TTC549 (cell line): Measurements from ENCODE around the gene SGSH.

Experiments used
- FAIRE-seq: peaks from 2 replicates; lab custom pipeline; 2012; peaks lifted over from hg19 to GRCh38; lab: Jason Lieb, UNC

SGSH gene

DNA sequence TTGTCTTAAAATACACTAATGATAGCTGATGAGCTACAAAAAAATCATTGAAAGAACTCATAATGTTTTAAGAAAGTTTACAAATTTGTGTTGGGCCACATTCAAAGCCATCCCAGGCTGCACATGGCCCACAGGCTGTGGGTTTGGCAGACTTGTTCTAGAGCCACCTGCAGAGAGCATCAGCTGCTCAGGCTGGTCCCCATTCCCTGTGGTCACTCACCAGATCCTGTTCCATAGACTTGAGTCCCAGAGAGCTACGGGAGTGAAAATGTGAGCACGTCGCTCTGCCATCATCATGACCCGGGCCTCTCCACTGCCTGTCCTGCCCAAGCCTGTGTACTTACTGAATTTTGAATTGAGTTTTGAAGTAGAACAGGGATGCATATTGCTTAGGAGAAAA lies 7.0 kb upstream of the SGSH start:
- FAIRE-seq, result no peak

DNA sequence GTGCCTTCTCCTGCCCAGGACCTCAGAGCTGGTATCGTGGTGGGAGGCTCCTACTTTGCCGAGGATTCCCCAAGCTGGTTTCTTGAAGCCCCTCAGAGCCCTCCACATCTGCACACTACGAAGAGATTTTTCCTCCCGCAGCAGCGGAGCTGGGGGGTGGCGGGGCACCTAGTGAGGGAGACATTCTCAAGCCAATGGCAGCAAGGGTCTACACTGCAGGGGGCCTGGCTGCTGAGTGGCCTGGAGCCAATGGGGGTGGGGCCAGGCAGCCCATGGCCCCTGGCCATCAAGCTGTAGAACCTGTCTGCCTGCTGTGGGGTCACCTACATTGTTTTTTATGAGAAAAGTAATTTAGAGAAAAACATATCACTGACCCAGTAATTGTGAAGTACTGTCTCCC lies 5.1 kb upstream of the SGSH start:
- FAIRE-seq, result no peak

DNA sequence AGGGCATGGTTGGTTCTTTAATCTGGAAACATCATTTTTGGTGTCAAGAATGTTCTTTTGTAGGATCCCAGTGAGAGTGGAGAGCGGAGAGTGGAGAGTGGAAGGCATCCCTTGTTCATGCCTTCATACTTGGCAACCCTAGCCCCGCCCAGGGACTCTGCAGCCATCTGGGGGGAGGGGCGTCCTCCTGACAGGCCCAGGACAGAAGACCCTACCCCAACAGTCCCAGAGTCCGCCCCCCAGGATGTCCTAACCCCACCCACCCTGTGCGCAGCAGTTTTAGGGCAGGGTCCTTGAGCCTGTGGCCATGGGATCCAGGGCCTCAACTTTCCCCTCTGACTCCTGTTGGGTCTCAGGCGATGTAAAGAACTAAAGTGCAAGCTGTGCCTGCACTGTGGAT lies 4.5 kb upstream of the SGSH start:
- no peak for FAIRE-seq

DNA sequence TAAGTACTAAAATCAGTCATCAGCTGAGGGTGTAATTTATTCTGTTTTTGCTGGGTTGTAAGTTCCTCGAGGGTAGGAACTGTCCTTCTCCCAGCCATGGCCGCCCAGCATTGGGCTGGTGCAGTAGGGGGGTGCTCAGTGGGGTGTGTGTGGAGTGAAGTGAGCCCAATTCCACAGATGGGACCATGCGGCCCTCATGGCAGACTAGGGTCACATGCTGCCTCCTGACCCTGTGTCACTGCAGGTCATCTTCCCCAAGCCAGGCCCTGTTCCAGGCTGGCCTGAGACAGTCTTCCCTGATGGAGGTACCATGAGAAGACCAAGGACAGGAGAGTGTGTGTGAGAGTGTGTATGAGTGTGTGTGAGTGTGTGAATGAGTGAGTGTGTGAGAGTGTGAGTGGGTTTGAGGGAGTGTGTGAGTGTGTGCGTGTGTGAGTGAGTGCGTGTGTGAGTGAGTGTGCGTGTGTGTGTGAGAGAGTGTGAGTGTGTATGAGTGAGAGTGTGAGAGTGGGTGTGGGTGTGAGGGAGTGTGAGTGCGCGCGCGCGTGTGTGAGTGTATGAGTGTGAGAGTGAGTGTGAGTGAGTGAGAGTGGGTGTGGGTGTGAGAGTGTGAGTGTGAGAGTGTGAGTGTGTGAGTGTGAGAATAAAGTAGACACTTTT lies 3.8 kb upstream of the SGSH start:
- FAIRE-seq, result no peak

DNA sequence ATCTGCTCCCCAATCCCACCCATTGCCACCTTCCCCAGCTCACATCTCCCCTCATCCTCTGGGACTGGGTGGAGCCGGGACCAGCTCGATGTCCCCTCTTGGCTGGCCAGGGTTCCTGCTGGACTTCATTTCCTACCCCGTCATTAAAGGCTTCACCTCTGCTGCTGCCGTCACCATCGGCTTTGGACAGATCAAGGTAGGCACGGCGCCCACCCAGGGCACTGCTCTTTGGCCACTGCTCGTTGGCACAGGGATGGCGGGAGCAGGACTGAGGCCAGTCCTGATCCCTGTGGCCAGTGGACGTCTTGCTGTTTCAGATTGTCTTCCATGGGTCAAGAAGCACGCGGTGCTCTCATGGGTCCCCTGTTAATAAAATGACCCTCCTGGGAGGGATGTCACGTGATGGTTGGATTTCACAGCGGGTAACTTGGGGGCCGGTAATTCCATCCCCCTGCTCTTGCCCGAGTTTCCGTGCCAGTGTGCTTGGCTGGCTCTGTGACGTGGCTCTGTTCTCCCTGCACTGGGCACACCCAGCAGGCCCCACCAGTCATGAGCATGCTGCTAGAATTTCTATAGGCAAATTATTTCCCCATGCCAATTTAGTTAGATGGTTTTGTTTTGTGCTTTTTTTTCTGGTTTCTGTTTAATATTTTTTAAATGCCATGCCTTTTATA lies 3.1 kb upstream of the SGSH start:
- FAIRE-seq, result no peak

DNA sequence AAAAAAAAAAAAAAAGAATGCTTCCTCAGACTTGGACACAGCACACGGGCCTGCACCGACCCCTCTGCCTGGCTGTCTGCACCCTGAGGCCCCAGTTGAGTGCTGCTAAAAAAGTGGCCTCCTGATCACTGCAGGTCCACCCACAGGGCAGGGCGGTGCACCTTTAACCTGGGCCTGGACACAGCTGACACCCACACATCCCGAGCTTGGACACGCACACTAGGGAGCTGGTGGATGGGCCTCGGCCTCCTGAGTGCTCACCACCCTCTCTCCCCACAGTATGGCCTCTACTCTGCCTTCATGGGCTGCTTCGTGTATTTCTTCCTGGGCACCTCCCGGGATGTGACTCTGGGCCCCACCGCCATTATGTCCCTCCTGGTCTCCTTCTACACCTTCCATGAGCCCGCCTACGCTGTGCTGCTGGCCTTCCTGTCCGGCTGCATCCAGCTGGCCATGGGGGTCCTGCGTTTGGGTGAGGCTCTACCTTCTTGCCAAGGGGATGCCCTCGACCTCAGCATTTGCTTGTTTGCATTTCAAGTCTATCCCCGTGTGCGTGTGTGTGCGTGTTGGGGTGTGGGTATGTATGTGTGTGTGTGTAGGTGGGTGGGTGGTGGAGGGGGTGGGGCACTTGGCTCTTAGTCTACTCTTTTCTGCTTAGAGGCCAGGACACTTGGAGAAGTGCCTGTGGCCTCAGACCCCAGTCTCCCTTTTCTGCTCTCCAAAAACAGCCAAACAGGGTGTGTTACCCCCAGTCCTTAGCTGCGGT lies 2.4 kb upstream of the SGSH start:
- FAIRE-seq, result no peak

DNA sequence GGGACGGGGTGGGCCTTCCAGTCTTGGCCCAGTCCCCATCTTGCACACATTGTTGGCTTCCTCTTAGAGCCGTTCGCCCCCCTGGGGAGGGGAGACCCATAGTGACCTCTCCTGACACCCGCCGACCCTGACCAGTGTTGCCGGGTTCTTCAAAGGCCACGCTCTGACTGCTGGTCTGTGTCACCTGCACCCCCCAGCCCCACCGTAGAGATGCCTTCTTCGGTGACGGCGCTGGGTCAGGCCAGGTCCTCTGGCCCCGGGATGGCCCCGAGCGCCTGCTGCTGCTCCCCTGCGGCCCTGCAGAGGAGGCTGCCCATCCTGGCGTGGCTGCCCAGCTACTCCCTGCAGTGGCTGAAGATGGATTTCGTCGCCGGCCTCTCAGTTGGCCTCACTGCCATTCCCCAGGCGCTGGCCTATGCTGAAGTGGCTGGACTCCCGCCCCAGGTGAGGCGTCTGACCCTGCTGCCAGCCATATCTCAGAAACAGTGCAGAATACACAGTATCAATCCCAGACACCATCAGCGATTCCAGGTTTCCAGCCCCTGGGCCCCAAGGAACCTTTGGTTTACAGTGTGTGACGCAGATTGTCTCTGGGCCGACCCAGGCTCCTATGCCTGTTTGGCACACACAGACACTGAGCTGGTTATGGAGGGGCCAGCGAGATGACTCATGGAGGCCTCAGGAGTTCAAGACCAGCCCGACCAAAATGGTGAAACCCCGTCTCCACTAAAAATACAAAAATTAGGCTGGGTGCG lies 1.4 kb upstream of the SGSH start:
- no peak for FAIRE-seq

DNA sequence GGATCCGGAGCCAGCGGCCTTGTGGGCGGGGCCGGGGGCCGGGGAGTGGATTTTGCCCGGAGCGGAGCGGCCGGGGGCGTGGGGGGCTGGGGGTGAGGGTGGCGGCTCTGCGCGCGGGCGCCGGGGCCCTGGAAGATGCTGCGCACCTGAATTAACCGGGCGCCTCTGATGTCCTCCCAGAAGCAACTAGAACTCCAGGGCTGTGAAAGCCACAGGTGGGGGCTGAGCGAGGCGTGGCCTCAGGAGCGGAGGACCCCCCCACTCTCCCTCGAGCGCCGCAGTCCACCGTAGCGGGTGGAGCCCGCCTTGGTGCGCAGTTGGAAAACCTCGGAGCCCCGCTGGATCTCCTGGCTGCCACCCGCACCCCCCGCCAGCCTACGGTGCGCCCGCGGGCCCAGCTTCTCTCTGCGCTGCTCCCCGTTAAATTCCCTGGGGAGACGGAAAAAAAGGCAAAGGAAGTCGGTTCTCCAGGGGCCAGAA lies 643 bp upstream of the SGSH start:
- FAIRE-seq, result no peak

DNA sequence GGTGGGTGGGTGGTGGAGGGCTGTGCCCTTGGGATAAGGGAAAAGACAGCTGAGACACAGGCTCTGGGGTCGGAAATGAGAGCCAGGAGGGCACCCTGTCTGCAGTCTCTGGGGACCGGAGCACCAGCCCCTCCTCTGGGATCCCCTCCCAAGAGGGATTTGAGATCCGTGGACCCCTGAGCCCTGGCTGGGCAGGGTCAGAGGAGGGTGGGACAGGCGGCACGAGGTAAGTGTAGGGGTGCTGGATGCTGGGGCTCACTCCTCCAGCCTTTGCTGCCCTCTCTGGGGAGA lies 425 bp downstream of the SGSH start:
- no peak for FAIRE-seq

DNA sequence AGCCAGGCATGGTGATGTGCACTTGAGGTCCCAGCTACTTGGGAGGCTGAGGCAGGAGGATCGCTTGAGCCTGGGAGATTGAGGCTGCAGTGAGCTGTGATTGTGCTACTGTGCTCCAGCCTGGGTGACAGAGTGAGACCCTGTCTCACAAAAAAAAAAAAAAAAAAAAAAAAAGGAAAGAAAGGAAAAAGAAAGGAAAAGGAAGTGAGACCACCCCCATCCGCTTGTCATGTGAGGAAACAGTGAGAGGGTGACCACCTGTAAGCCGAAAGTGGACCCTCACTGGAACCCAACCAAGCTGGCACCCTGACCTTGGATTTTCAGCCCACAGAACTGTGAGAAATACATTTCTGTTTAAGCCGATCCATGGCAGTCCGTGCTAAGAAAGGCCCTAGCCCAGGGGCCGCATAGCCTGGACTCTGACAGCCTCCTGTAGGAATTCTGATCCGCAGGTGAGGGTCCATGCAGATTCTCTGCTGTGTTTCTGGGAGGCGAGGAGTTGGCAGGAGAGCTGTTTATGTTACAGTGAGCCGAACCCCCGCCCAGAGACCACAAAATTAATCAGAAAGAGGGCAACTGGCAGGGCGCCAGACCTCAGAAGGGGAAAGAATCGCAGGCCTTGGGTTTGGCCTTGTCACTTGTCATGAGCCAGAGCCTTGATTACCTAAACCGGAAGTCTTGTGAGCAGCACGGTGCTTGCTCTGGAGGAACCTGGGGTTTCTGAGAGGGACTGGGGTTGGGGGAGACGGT lies 945 bp downstream of the SGSH start:
- no peak for FAIRE-seq

DNA sequence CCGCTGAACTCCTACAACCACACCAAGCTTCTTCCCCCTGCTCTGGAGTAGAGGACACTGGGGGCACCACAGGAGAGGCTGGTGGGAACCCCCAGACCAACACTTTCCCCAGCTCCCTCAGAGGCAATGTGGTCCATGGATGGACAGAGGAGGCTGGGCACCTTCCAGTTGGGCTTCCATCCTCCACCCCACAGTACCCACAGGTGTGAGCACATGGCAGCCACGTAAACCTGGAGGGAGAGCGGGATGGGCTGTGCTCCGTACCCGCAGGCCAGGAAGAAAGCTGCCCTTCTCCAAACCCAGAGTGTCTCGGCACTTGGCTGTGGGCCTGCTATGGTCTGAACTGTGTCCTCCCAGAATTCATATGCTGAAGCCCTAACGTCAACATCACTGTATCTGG lies 1.7 kb downstream of the SGSH start:
- FAIRE-seq, result no peak

DNA sequence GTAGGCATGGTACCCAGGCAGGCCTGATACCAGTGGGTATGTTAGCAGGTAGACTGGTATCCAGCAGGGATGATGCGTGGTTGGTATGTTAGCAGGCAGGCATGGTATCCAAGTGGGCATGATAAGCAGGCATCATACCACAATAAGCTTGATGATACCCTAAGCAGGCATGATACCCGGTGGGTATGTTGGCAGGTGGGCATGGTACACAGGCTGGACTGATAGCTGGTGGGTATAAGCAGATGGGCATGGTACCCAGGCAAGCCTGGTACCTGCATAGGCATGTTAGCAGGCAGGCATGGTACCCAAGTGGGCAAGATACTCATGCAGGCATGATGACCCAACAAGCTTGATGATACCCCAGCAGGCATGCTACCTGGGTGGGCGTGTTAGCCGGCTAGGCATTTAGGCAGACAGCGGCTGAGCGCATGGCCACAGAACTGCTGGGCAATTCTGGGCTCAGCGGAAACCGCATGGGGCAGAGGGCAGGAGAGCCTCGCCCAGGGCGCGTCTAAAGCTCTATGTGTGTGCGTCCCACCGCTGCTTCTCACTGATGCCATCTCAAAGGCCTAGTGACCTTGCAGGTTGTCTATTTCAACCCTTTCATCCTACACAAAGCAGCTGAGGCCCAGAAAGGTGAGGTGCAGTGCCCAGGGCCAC lies 2.3 kb downstream of the SGSH start:
- no peak for FAIRE-seq

DNA sequence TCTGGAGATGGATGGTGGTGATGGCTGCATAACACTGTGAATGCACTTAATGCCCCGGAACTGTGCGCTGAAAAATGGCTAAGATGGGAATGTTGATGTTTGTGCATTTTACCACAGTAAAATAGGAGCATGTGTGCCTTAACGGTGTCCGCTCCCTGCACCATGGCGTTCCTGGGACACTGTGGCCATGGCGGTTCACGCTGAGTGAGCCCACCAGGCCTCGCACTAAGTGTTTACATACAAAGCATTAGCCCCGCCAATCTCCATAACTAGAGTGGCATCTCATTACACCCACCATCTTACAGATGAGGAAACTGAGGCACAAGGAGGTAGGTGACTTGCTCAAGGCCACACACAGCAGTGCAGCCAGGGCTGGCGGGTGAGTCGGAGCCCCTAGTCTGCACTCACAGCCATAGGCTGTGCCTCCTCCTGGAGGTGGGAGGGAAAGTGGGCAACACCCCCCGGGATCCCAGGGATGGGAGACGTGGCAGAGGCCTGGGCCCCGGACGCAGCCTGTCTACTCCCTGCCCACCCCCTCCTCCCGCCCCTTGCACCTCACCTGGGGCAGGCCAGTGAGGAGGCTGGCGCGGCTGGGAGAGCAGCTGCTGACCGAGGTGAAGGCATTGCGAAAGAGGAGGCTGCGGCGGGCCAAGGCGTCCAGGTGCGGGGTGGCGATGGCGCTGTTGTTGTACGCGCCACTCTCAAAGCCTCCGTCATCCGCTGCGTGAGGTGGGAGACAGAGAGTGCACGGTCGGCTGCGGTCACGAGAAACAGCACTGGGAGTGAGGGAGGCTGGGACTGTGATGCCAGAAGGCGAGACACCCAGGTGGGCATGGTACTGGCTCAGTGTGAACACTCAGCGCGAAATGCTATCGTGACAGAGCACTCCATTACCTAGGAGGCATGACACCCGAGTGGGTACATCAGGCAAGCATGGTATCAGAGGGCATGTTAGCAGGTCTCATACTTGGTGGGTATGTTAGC lies 3.4 kb downstream of the SGSH start:
- no peak for FAIRE-seq

DNA sequence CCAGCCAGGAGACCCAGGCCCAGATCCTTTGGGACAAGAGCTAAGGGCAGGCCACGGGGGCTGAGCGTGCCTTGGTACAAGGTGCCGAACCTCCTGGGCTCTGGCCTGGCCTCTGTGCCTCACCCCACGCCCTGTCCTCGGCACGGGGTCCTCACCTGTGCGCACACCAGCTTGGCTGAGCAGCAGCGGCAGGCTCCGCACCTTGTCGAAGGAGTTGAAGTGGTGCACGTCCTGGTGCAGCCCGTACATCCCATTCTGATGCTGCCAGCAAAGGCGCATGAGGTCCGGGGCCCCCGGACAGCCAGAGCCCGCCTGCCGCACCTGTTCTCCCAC lies 5.3 kb downstream of the SGSH start:
- no peak for FAIRE-seq

DNA sequence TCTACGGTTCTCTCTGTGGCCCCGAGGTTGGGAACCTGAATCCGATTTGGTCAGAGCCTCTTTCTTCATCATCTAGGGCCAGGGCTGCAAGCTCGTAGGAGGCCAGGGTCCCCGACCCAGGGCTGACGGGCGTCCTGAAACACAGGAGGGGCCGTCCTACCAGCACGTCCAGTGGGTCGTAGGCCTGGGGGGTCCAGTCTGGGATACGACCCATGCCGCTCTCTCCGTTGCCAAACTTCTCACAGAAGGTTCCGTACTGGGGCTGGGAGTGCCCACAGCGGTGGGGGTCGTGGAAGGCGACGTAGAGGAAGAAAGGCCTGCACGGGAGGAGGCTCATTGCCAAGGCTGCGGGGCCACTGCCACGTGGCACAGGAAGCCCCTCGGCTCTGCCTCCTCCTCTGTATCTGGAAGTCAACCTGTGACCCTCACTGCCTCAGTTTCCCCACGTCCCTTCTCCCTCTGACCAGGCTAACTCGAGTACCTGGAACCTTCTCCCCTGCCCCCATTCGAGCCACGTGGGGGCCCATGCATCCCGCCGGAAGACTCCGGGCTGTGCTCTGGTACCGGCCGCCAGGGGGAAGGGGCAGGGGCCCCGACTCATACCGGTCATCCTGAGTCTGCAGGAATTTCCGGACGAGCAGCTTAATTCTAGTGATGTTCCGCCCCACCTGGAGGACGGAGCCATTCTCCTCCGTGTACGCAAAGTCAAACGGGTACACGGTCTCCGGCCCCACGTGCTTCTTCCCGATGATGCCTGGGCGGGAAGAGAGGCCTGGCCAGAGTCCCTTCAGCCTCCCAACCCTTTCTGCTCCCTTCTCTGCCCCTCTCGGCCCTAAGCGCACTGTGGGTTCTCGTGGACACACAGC lies 5.9 kb downstream of the SGSH start:
- no peak for FAIRE-seq

DNA sequence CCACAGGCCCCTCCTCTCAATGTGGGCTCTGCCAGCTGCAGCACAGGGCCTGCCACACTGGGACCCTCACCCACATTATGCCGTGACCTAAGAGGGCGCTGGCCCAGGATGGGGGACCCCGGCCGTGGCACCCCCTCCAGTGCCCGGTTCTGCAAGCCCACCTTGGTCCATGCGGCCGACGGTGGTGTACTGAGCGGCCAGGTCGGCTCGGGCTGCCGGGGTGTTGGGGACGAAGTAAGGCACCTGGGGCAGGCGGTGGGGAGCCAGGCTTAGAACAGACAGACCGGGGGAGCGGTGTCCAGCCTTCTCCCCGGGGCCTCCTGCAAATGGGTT lies 6.5 kb downstream of the SGSH start:
- no peak for FAIRE-seq

DNA sequence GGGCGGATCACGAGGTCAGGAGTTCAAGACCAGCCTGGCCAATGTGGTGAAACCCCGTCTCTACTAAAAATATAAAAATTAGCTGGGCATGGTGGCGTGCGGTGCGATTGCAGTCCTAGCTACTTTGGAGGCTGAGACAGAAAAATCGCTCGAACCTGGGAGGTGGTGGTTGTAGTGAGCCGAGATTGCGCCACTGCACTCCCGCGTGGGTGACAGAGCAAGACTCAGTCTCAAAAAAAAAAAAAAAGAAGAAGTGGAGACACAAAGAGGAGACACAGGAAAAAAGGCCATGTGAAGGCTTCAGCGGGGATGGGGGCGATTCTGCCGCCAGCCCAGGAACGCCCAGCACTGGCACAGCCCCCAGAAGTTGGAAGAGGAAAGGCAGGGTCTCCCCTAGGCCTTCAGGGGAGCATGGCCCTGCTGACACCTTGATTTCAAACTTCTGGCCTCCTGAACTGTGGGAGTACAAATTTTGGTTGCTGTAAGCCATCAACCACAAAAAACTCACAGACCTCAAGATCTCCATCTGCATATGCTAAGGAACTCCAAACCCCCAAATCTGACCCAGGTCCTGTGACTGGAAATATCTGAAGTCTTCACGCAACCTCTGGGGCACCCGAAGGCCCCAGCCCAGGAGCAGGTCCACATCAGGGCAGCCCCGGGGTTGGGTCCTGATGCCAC lies 7.0 kb downstream of the SGSH start:
- FAIRE-seq, result no peak

DNA sequence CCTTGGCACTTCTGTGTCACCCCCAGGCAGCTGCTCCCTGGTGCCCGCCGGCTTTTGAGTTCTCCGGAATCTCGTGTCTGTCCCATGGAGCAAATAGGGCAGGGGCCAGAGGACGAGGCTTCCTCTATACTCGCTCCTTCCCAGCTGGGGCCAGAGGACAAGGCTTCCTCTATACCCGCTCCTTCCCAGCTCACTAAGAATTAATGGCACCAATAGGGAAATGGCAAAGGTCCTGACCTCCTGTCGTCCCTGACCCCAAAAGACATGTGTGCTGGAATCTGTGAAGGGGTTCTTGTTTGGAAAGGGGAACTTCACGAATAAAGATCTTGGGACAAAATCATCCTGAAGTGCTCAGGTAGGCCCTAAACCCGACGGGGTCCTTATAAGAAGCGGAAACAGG lies 7.6 kb downstream of the SGSH start:
- FAIRE-seq, result no peak

DNA sequence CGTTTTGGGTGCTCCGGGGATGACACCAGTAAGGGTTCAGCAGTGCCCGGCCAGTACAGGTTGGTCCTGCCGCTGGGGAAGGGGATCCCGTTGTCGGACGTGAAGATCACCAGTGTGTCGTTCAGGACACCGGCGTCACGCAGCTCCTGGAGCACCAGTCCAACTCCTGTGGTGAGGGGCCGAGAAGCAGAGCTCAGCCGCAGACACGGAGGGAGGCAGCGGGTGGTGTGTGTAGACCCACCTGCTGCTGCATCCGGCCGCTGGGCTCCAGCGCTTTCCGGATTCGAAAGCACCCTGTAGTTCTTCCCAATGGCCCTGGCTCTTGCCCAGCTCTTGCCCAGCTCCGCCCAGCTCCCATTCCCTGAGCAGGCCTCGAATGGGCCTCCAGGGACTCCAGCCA lies 8.0 kb downstream of the SGSH start:
- FAIRE-seq, result no peak
